Testis (tissue), 3 donors: ENCODE results near the gene WDR48. TPM values are rescaled to one million over a fixed set of nuclear protein-coding genes. Genes with fewer than 3 reads are reported as not detected.

Experiments
- DNase-seq: peaks from one replicate; pipeline ENCODE4 v3.0.0-alpha.2; 2019
- H3K27ac ChIP-seq, 2 donors: fragments of 200-600 bp; sonication (generic); one replicate each; pipeline ENCODE4 v1.5.1; 2019
- H3K27me3 ChIP-seq: fragments of 200-600 bp; sonication (generic); one replicate; pipeline ENCODE4 v1.5.1; 2019
- H3K36me3 ChIP-seq: fragments of 200-600 bp; sonication (generic); one replicate; pipeline ENCODE4 v1.5.1; 2017; ENCODE audit warnings: low read depth; ENCODE audit errors: missing control alignments
- H3K4me1 ChIP-seq: fragments of 200-600 bp; sonication (generic); one replicate; pipeline ENCODE4 v1.5.1; 2019
- H3K4me3 ChIP-seq, 2 donors: fragments of 200-600 bp; sonication (generic); one replicate each; pipeline ENCODE4 v1.5.1; 2017 to 2019
- H3K9me3 ChIP-seq: fragments of 200-600 bp; sonication (generic); one replicate; pipeline ENCODE4 v1.5.1; 2017
- CTCF ChIP-seq, 3 experiments: fragments of 450-650 bp in 2 of 3; fragments of 200-600 bp in 1 of 3; sonication (generic) in 1 of 3; IDR thresholded peaks; one replicate each; pipeline ENCODE4 v1.5.1; 2016 to 2019; ENCODE audit warnings: antibody characterized with exemption in 3 of 3, mild to moderate bottlenecking in 2 of 3, moderate library complexity in 1 of 3
- POLR2A ChIP-seq: fragments of 450-650 bp; IDR thresholded peaks from one replicate; pipeline ENCODE4 v1.6.1; 2017; ENCODE audit warnings: antibody characterized with exemption, mild to moderate bottlenecking, moderate library complexity
- WGBS, 2 donors: methylation state at CpG; one replicate each; pipeline ENCODE4 v1.1.5; 2018; 5-methylcytosine and 5-hydroxymethylcytosine counted together
- intact Hi-C: fragments of 100-400 bp; cut with DNase I; formaldehyde crosslinking; loops from one replicate; pipeline ENCODE4 v1.15.1; 2023; ENCODE audit warnings: low total_unique reads
- microRNA-seq, 2 donors: library from miRNA; unstranded; fragments of <30 nt; microRNA quantifications; one replicate each; pipeline ENCODE4, GENCODE V29; 2016; ENCODE audit warnings: borderline number of aligned reads in 2 of 2, borderline replicate concordance in 1 of 2
- polyA plus RNA-seq: library from polyadenylated mRNA; stranded (reverse); fragments of 350-450 nt; fragmentation: Illumina TruSeq; extraction: RNeasy Lipid Tissue Mini Kit (QIAGEN cat#74804); gene quantifications from one replicate; pipeline ENCODE4 v1.2.3, GENCODE V29; 2014; ENCODE audit warnings: low read depth, low replicate concordance; ENCODE audit not compliant: insufficient read depth
- small RNA-seq, 2 donors: library from RNA; depleted of rRNA; stranded (forward); fragments of <200 nt; gene quantifications; one replicate each; pipeline ENCODE3, GENCODE V24; 2016
- total RNA-seq, 2 donors: library from RNA; depleted of rRNA; stranded (reverse); fragments of >200 nt; gene quantifications; one replicate each; pipeline ENCODE4 v1.2.3, GENCODE V29; 2016

The WDR48 gene
- total and polyA plus RNA-seq, 3 donors from 2014 or later: 67.8 to 130 (median 74.1) TPM

- Histone ChIP-seq H3K27me3 (no peaks in the 10 kb centered on the region), H3K9me3 (no peaks in the 10 kb centered on the region), H3K36me3 (no peaks in the 10 kb centered on the region), H3K27ac (no peak overlapping the region), H3K4me1 (peaks cover 53% of the 10 kb centered on the region), H3K4me3 (no peak overlapping the region)
- WGBS, 2 donors: 71 to 73% methylated on average over 8 to 11 of the region's 11 CpGs
- no peak for DNase-seq
- intact Hi-C loops: no loop called here
- TF ChIP-seq POLR2A (no peak), CTCF (IDR thresholded peaks at IDR 0.05) (no peak)
Observed at GRCh38 chr3:39146083-39146501, 94.3 kb downstream of the WDR48 start.

Small RNA genes lying within 50 kb of the gene (microRNA-seq; reads per million reads assigned to microRNA genes)
- 0.69 to 0.70 reads per million in 2 donors for gene MIR6822

Small RNA genes lying within 50 kb of the gene (small RNA-seq; reads per million reads assigned to genes)
- gene RNU6-1227P: 0 reads per million in 2 donors

Other genes with a start within 250 kb of the WDR48 start
- under 1 TPM; 0.19 to 0.24 TPM for gene SCN10A, start 235.8 kb upstream of the WDR48 start, total RNA-seq
- gene SCN10A, start 235.8 kb upstream of the WDR48 start, polyA plus RNA-seq: 0.53 TPM
- 1 to 10 TPM; 3.0 to 3.5 TPM for gene SCN11A, start 72 bp upstream of the WDR48 start, total RNA-seq
- gene SCN11A, start 72 bp upstream of the WDR48 start, polyA plus RNA-seq: 1.8 TPM
- gene GORASP1, start 55.6 kb downstream of the WDR48 start, total RNA-seq: 10 to 100 TPM; 75.3 to 92.1 TPM
- 69.5 TPM for gene GORASP1, start 55.6 kb downstream of the WDR48 start, polyA plus RNA-seq
- 100 to 1,000 TPM in 1 of 2 donors, 10 to 100 TPM in 1; 74.3 to 101 TPM for gene TTC21A, start 55.7 kb downstream of the WDR48 start, total RNA-seq
- gene TTC21A, start 55.7 kb downstream of the WDR48 start, polyA plus RNA-seq: 266 TPM
- gene CSRNP1, start 101.6 kb downstream of the WDR48 start, total RNA-seq: 10 to 100 TPM; 27.0 to 30.4 TPM
- 20.4 TPM for gene CSRNP1, start 101.6 kb downstream of the WDR48 start, polyA plus RNA-seq
- under 1 TPM; 0.24 to 0.37 TPM for gene XIRP1, start 140.6 kb downstream of the WDR48 start, total RNA-seq
- 2.8 TPM for gene XIRP1, start 140.6 kb downstream of the WDR48 start, polyA plus RNA-seq
- gene CX3CR1, start 228.0 kb downstream of the WDR48 start, total RNA-seq: 1 to 10 TPM; 1.4 to 2.0 TPM
- gene CX3CR1, start 228.0 kb downstream of the WDR48 start, polyA plus RNA-seq: 3.5 TPM